Measurements from ENCODE around the gene ZMYM4. TPM values are rescaled to one million over a fixed set of nuclear protein-coding genes. Genes with fewer than 3 reads are reported as not detected.

The ZMYM4 gene
- total RNA-seq, 1 experiment from 2014 or later = 66.0 TPM

DNA sequence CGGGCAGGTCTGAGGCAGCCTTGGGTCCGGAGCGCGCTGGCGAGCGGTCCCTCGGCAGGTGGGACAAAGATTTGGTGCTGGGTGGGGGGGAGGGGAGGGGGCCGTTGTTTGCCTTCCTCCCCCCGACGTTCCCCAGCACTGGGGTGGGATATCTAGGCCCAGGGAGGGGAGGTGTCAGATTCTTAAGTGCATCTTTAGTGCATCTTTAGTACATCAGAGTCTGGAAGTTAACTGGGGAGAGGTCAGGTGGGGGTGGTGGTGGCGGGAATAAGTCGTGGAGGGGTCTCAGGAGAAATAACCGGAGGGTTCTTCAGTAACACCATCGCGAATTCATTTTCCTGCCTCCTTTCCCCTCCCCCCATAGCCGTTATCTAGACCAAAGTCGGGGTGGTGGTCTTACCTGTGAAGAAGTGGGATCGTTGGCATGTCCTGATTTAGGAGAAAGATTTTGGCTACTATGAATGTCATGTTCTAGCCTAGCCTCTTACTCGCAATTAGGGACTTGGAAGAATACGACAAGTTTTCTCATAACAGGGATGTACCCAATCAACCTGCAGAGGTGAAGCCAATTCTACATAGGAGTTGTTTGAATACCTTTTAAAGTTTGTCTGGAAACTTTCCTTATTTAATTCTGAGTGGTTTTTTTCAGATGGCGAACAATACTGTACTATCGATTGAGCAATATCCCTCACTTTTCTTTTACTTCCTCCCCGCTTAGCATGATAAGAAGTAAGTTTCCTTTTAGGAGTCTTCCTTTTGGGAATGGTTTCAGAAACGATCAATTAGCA is 886 bp downstream of the ZMYM4 start:
- no peak overlapping the region for H3K23ac ChIP-seq (ENCODE audit: insufficient read length, low read depth, low read length)
- no peak overlapping the region for H2BK12ac ChIP-seq (ENCODE audit: insufficient read length, low read depth, low read length)
- no CpG with 5 or more reads among the region's 24 CpGs for WGBS (ENCODE audit: extremely low coverage, insufficient read length, low lambda C conversion rate)
- Mint-ChIP-seq H3K4me1 (peaks cover 8 to 22% of the 10 kb centered on the region in 2 experiments; a peak in 3 of 4 replicates), H3K4me3 (peak overlapping the region; percentile 86 to 94), H3K27me3 (ENCODE audit: low read depth) (no peaks in the 10 kb centered on the region), H3K9me3 (peaks cover 0 to 4% of the 10 kb centered on the region in 2 experiments; a peak in 1 of 5 replicates), H3K27ac (peak overlapping the region in 2 of 3 experiments; percentile 73 to 92; a peak in 6 of 7 replicates), H3K36me3 (ENCODE audit: insufficient read depth in 1 of 3, low read depth in 3 of 3) (peaks cover 11 to 17% (median 16%) of the 10 kb centered on the region in 3 experiments; a peak in 6 of 7 replicates)
- no peak overlapping the region for H3K27ac ChIP-seq (ENCODE audit: insufficient read length, low read depth, low read length)
- no peaks in the 10 kb centered on the region for H3K27me3 ChIP-seq (ENCODE audit: insufficient read depth, low read length)
- no peak overlapping the region for H4K91ac ChIP-seq (ENCODE audit: insufficient read length, low read depth, low read length)
- H2BK20ac ChIP-seq (ENCODE audit: low read depth, low read length, poor library complexity, severe bottlenecking) = no peak overlapping the region
- no peaks in the 10 kb centered on the region for H4K20me1 ChIP-seq (ENCODE audit: control insufficient read depth, insufficient read depth, insufficient read length)
- peaks cover 5% of the 10 kb centered on the region for H3K79me1 ChIP-seq (ENCODE audit: insufficient read depth, low read depth, low read length, poor library complexity, severe bottlenecking)
- H3K14ac ChIP-seq (ENCODE audit: insufficient read depth, low read length) = peak overlapping the region; percentile 72; the same call in 1 of the 2 replicates
- no peak overlapping the region for H4K8ac ChIP-seq (replicated peaks; ENCODE audit: insufficient read length, low read depth, low read length)
- TF ChIP-seq, protein P1, sequence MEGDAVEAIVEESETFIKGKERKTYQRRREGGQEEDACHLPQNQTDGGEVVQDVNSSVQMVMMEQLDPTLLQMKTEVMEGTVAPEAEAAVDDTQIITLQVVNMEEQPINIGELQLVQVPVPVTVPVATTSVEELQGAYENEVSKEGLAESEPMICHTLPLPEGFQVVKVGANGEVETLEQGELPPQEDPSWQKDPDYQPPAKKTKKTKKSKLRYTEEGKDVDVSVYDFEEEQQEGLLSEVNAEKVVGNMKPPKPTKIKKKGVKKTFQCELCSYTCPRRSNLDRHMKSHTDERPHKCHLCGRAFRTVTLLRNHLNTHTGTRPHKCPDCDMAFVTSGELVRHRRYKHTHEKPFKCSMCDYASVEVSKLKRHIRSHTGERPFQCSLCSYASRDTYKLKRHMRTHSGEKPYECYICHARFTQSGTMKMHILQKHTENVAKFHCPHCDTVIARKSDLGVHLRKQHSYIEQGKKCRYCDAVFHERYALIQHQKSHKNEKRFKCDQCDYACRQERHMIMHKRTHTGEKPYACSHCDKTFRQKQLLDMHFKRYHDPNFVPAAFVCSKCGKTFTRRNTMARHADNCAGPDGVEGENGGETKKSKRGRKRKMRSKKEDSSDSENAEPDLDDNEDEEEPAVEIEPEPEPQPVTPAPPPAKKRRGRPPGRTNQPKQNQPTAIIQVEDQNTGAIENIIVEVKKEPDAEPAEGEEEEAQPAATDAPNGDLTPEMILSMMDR (conservative IDR thresholded peaks at IDR 0.05) = no peak
- H2BK15ac ChIP-seq (ENCODE audit: low read depth, low read length) = no peak overlapping the region
- H3K23me2 ChIP-seq (ENCODE audit: insufficient read length, low read depth, low read length, poor library complexity, severe bottlenecking) = peaks cover 6% of the 10 kb centered on the region
- H3K18ac ChIP-seq (ENCODE audit: insufficient read length, low read depth, low read length) = peak overlapping the region; percentile 35
- no peaks in the 10 kb centered on the region for H3K9me3 ChIP-seq (ENCODE audit: control insufficient read depth, low read depth, low read length)
- peak overlapping the region; percentile 86 for H3K9ac ChIP-seq (ENCODE audit: extremely low read depth, insufficient read length, low read length)
- no peak overlapping the region for H3K56ac ChIP-seq (ENCODE audit: insufficient read length, low read depth, low read length)
- H3K4me2 ChIP-seq (ENCODE audit: insufficient read depth, insufficient read length, low read length) = peak overlapping the region; percentile 98
- peaks cover 31% of the 10 kb centered on the region; the same call in 1 of the 2 replicates for H3K79me2 ChIP-seq (ENCODE audit: insufficient read depth, low read length)
- no peak overlapping the region for H2BK120ac ChIP-seq (ENCODE audit: low read depth, low read length, poor library complexity, severe bottlenecking)
- H2AK5ac ChIP-seq (ENCODE audit: insufficient read length, low read length) = no peak overlapping the region
- no peak overlapping the region for H2BK5ac ChIP-seq (ENCODE audit: insufficient read length, low read length)
- peaks cover 3% of the 10 kb centered on the region; the same call in 1 of the 2 replicates for H3K4me1 ChIP-seq (ENCODE audit: insufficient read depth, low read length)
- H3K4ac ChIP-seq (ENCODE audit: low read depth, low read length) = no peak overlapping the region
- H3T11ph ChIP-seq (ENCODE audit: low read length) = no peak overlapping the region
- H2AFZ ChIP-seq (ENCODE audit: low read length) = no peak overlapping the region
- no peak overlapping the region for H4K5ac ChIP-seq (ENCODE audit: insufficient read length, low read depth, low read length)
- no peak for DNase-seq

Data from H9 (cell line).